K562 (cell line): ENCODE results near the gene SH2D4B. TPM values are rescaled to one million over a fixed set of nuclear protein-coding genes. Genes with fewer than 3 reads are reported as not detected.

Source experiments
- CBFA2T3 ChIP-seq: fragments of 450-650 bp; IDR thresholded peaks from 2 replicates; pipeline ENCODE4 v1.6.1; 2017
- CBX2 ChIP-seq: fragments of 200-600 bp; sonication (generic); IDR thresholded peaks from one replicate; pipeline ENCODE4 v1.6.1; 2012; ENCODE audit warnings: mild to moderate bottlenecking, low read length, inconsistent platforms; ENCODE audit not compliant: insufficient read depth, poor library complexity, severe bottlenecking
- CBX8 ChIP-seq: fragments of 200-600 bp; sonication (generic); IDR thresholded peaks from 2 replicates; pipeline ENCODE4 v1.6.1; 2012; ENCODE audit warnings: borderline replicate concordance, mixed run types, low read depth, mild to moderate bottlenecking, moderate library complexity, mixed read lengths, low read length, control low read depth, inconsistent platforms; ENCODE audit not compliant: poor library complexity, severe bottlenecking; ENCODE audit errors: extremely low read depth
- DDX20 ChIP-seq: fragments of 450-650 bp; IDR thresholded peaks from 2 replicates; pipeline ENCODE4 v1.6.1; 2016; ENCODE audit warnings: missing genetic modification characterization, low read depth, mild to moderate bottlenecking, missing compliant biosample characterization, moderate library complexity
- EGR1 ChIP-seq: fragments of 450-650 bp; conservative IDR thresholded peaks from 2 replicates; pipeline ENCODE4 v1.6.1; 2017; ENCODE audit warnings: mild to moderate bottlenecking
- ETS2 ChIP-seq: IDR thresholded peaks from 2 replicates; pipeline ENCODE4 v1.6.1; 2016; ENCODE audit warnings: borderline replicate concordance, missing genetic modification characterization, mild to moderate bottlenecking, moderate library complexity, missing compliant biosample characterization; ENCODE audit not compliant: poor library complexity, severe bottlenecking
- EZH2 ChIP-seq: IDR thresholded peaks from 2 replicates; pipeline ENCODE4 v1.6.1; 2012; ENCODE audit warnings: low read depth, mild to moderate bottlenecking, inconsistent platforms, low read length, borderline replicate concordance
- MAFF ChIP-seq: IDR thresholded peaks from 2 replicates; pipeline ENCODE4 v1.6.1; 2012; ENCODE audit warnings: low read length, improper control_type of control experiment
- NR4A1 ChIP-seq, 2 experiments: fragments of 250-450 bp in 1 of 2; fragments of 450-650 bp in 1 of 2; sonication (Bioruptor Pico) in 1 of 2; IDR thresholded peaks; 2 replicates each; pipeline versions ENCODE4 v1.4.0 to v1.6.1; 2016 to 2020; ENCODE audit warnings: mild to moderate bottlenecking in 2 of 2, missing compliant biosample characterization in 1 of 2, missing genetic modification characterization in 1 of 2, moderate library complexity in 1 of 2
- PATZ1 ChIP-seq: fragments of 250-450 bp; sonication (Bioruptor Pico); IDR thresholded peaks from 2 replicates; pipeline ENCODE4 v1.5.0; 2020; ENCODE audit warnings: mild to moderate bottlenecking, borderline replicate concordance
- RBM14 ChIP-seq: fragments of 200-400 bp; formaldehyde crosslinking; IDR thresholded peaks from 2 replicates; pipeline ENCODE4 v1.6.1; 2018; ENCODE audit warnings: low read depth, mild to moderate bottlenecking, low read length, moderate library complexity, borderline replicate concordance; ENCODE audit not compliant: insufficient read depth
- STAT5A ChIP-seq: IDR thresholded peaks from 2 replicates; pipeline ENCODE4 v1.6.1; 2012; ENCODE audit warnings: low read length, inconsistent platforms, borderline replicate concordance
- ZBTB43 ChIP-seq: sonication (generic); formaldehyde crosslinking; IDR thresholded peaks from 2 replicates; pipeline ENCODE4 v1.8.0; 2023; ENCODE audit warnings: mild to moderate bottlenecking, missing genetic modification reagents
- ZFP91 ChIP-seq: sonication (generic); formaldehyde crosslinking; IDR thresholded peaks from 2 replicates; pipeline ENCODE4 v1.8.0; 2022; ENCODE audit warnings: mild to moderate bottlenecking, missing genetic modification reagents
- ZMIZ1 ChIP-seq, 2 experiments: fragments of 150-350 bp in 1 of 2; IDR thresholded peaks; 2 replicates each; pipeline ENCODE4 v1.6.1; 2012 to 2016; ENCODE audit warnings: low read depth in 2 of 2, low read length in 2 of 2, mild to moderate bottlenecking in 1 of 2, moderate library complexity in 1 of 2
- ZNF347 ChIP-seq: fragments of 450-650 bp; formaldehyde crosslinking; IDR thresholded peaks from 2 replicates; pipeline ENCODE4 v1.4.0; 2020; ENCODE audit warnings: low read depth, mild to moderate bottlenecking, moderate library complexity
- ZNF75A ChIP-seq: fragments of 450-650 bp; formaldehyde crosslinking; IDR thresholded peaks from 2 replicates; pipeline ENCODE4 v1.4.0; 2020; ENCODE audit warnings: mild to moderate bottlenecking
- ZNF785 ChIP-seq: fragments of 250-450 bp; sonication (Bioruptor Pico); IDR thresholded peaks from 2 replicates; pipeline ENCODE4 v1.4.0; 2020; ENCODE audit warnings: mild to moderate bottlenecking
- polyA plus RNA-seq, 8 experiments: library from polyadenylated mRNA; depleted of rRNA in 4 of 8; stranded (reverse) in 5 of 8; unstranded in 3 of 8; fragments of >200 nt; fragmentation: Nextera tagmentation in 2 of 8; fragmentation: Illumina TruSeq in 1 of 8; extraction: Ambion mirVana in 2 of 8; extraction: Trizol in 1 of 8; gene quantifications; 2 replicates each; pipeline versions ENCODE4 v1.2.1 to v1.2.3, GENCODE V29; 2011 to 2014; ENCODE audit warnings: inconsistent platforms in 1 of 8, missing spikeins in 1 of 8
- total RNA-seq, 7 experiments: library from RNA; depleted of rRNA in 6 of 7; stranded (reverse); fragments of >200 nt in 6 of 7; fragmentation: Illumina TruSeq in 2 of 7; extraction: Trizol in 2 of 7; gene quantifications; 2 replicates each; pipeline versions ENCODE4 v1.2.1 to v1.2.3, GENCODE V29; 2011 to 2021; ENCODE audit warnings: low replicate concordance in 1 of 7

SH2D4B gene
- total and polyA plus RNA-seq, 9 of the 15 experiments (the other 6 are each of a cell fraction or from before 2014, with no cell fraction given), result 0.03 to 0.14 (median 0.04) TPM; not detected in 4

GRCh38 chr10:80535671-80536360, 1.9 kb upstream of the SH2D4B start (continued):
- no peak for TF ChIP-seq CBFA2T3
- TF ChIP-seq RBM14, result no peak
- TF ChIP-seq CBX8, result no peak
- TF ChIP-seq CBX2, result no peak
- no peak for TF ChIP-seq ZFP91 (CRISPR knock-in tag)
- TF ChIP-seq DDX20 (tag), result no peak
- no peak for TF ChIP-seq ZMIZ1 (IDR thresholded peaks at IDR 0.05; ENCODE audit: low read depth in 2 of 2, low read length in 2 of 2)
- TF ChIP-seq ETS2 (tag), result no peak
- no peak for TF ChIP-seq ZNF785 (CRISPR knock-in tag)
- TF ChIP-seq PATZ1 (CRISPR knock-in tag), result no peak
- no peak for TF ChIP-seq MAFF
- TF ChIP-seq NR4A1 (CRISPR knock-in tag; IDR thresholded peaks at IDR 0.05), result no peak
- TF ChIP-seq NR4A1 (tag; IDR thresholded peaks at IDR 0.05), result 0 out of 2 replicates have a peak, but pooled peaks have one; percentile 30
- no peak for TF ChIP-seq EGR1
- no peak for TF ChIP-seq EZH2
- TF ChIP-seq ZNF347 (CRISPR knock-in tag), result no peak
- TF ChIP-seq ZBTB43 (CRISPR knock-in tag), result no peak
- no peak for TF ChIP-seq STAT5A
- TF ChIP-seq ZNF75A (CRISPR knock-in tag), result no peak
